ENCODE data around the gene XRCC2.
"Not testable (repeated sequence)": the region's sequence is repeated elsewhere in the genome, so short reads cannot be mapped to it uniquely, and the experiment has no call there.

XRCC2 gene

GRCh38 chr7:152664636-152665035, 11.3 kb downstream of the XRCC2 start:
- no peak for FAIRE-seq
- DNase-seq (ENCODE audit: low spot score): no peak

DNA sequence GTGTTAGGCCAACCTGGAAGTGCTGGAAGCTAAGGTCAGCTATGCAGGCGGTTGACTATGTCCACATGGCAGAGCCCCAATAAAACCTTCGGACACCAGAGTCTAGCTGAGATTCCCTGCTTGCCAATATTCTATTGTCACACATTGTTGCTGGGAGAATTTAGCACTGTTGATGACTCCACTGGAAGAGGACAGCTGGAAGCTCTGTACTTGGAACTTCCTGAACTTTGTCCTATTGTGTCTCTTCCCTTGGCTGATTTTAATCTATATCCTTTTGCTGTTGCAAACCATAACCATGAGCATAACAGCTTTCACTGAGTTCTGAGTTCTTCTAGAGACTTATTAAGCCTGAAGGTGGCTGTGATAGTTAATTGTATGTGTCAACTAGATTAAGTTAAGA, 12.0 kb downstream of the XRCC2 start:
- no peak for FAIRE-seq
- DNase-seq (ENCODE audit: low spot score): no peak

DNA sequence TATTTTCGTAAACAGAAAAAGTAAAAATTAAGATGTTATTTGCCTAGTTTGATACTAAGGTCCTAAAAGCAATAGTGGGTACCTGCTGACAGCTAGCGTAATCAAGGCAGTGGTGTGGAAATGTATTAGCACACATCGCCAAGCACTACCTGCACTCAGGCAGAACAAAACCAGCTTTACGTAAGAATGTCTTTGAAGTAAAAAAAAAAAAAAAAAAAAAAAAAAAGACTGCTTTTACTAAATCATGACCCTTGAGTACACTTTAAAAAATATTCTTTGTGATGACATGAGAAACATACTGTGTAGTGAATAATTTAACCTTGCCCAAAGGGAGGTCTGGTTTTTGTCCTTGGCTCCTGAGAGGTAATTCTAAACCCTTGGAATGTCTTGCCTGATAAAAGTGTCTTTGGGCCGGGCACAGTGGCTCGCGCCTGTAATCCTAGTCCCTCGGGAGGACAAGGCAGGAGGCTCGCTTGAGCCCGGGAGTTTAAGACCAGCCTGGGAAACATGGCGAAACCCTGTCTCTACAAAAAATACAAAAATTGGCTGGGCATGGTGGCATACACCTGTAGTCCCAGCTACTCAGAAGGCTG, 12.7 kb downstream of the XRCC2 start:
- DNase-seq (ENCODE audit: low spot score): no peak
- FAIRE-seq: no peak

- FAIRE-seq: no peak
Measured at GRCh38 chr7:152661479-152661878, 14.5 kb downstream of the XRCC2 start.

DNA sequence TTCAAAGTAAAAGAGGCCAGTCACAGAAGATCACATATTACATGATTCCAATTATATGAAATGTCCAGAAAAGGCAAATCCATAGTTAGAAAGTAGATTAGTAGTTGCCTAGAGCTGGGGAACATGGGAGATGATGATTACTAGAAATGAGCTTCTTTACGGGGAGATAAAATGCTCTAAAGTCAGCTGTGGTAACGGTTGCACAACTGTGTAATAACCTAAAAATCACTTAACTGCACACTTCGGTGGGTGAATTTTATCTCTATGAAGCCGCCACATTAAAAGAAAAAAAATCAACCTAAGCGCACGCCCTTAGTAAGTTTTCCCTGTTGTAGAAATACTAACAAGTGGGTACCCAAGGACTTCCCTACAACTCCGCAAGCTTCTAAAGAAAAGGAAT, 15.9 kb downstream of the XRCC2 start:
- no peak for DNase-seq (ENCODE audit: low spot score)
- no peak for FAIRE-seq

More at GRCh38 chr7:152661479-152661878, 14.5 kb downstream of the XRCC2 start:
- no peak for DNase-seq (ENCODE audit: low spot score)

DNA sequence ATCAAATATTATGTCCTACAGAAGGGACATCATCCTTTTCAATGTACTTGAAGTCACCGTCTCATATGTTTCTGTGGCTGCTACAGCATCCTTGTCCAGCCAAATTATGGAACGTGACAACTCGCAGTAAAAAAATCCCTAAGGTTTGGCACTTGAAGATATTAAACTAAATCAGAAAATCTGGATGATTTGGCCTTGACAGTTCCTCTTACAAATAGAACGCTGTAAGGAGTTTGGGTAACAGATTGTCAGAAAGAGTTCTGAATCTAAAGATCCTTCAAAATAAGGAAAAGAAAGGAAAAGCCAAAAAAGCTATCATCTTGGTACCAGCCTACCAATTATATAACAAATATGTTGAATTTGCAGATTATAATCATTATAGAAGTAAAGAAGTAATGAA, 21.0 kb downstream of the XRCC2 start:
- FAIRE-seq (no peak), DNase-seq (ENCODE audit: low spot score) (no peak)

GRCh38 chr7:152649220-152649619, 26.7 kb downstream of the XRCC2 start:
- FAIRE-seq (no peak), DNase-seq (ENCODE audit: low spot score) (no peak)

GRCh38 chr7:152647009-152647408, 28.9 kb downstream of the XRCC2 start:
- DNase-seq (ENCODE audit: low spot score) (no peak), FAIRE-seq (no peak)

DNA sequence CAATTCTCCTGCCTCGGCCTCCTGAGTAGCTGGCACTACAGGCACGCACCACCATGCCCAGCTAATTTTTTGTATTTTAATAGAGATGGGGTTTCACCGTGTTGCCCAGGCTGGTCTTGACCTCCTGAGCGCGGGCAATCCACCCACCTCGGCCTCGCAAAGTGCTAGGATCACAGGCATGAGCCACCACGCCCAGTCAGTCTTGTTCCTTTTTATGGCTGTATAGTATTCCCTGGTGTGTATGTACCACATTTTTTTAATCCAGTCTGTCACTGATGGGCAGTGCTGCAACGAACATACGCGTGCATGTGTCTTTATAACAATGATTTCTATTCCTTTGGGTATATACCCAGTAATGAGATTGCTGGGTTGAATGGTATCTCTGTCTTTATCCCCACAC, 29.4 kb downstream of the XRCC2 start:
- not testable (repeated sequence) for FAIRE-seq

DNA sequence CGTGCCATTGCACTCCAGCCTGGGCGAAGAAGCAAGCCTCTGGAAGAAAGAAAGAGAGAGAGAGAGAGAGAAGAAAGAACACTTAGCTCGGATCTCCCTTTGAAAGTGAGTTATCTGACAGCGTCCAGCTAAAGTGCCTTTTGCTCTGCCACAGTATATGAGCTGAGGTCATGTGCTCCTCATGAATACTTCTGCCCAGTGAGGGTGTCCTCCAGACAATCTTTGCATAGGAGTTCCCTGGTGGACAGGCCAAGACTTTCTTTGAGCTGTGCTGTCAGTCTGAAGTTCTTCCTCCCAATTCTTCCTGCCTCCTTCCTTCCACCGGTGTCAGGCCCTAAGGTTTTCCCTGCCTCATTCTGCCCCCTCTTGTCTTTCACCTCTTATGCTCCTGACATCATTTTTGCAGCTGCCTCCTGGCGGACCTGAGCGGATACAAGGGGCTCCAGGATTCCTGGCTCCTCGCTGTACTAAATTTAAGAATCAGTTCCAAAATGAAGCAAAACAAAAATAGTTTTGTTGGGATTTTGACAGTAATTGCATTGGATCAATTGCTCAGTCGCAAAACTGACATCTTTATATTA, 31.9 kb downstream of the XRCC2 start:
- FAIRE-seq: no peak

More for the DNA sequence above, 29.4 kb downstream of the XRCC2 start:
- DNase-seq (ENCODE audit: low spot score): not testable (repeated sequence)

GRCh38 chr7:152641384-152641783, 34.6 kb downstream of the XRCC2 start:
- FAIRE-seq (no peak), DNase-seq (ENCODE audit: low spot score) (no peak)

More for the DNA sequence above, 31.9 kb downstream of the XRCC2 start:
- no peak for DNase-seq (ENCODE audit: low spot score)

DNA sequence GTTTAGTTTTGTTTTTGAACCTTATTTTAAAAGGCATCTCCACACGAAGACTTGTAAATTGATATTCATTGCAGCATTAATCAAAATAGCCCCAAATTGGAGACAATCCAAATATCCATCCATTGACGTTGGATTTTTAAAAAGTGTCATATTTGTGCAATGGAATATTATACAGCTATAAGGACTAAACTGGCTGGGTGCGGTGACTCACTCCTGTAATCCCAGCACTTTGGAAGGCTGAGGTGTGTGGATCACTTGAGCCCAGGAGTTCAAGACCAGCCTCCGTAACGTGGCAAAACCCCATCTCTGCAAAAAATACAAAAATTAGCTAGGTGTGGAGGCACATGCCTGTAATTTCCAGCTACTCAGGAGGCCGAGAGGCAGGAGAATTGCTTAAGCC, 35.1 kb downstream of the XRCC2 start:
- DNase-seq (ENCODE audit: low spot score) (no peak), FAIRE-seq (no peak)

DNA sequence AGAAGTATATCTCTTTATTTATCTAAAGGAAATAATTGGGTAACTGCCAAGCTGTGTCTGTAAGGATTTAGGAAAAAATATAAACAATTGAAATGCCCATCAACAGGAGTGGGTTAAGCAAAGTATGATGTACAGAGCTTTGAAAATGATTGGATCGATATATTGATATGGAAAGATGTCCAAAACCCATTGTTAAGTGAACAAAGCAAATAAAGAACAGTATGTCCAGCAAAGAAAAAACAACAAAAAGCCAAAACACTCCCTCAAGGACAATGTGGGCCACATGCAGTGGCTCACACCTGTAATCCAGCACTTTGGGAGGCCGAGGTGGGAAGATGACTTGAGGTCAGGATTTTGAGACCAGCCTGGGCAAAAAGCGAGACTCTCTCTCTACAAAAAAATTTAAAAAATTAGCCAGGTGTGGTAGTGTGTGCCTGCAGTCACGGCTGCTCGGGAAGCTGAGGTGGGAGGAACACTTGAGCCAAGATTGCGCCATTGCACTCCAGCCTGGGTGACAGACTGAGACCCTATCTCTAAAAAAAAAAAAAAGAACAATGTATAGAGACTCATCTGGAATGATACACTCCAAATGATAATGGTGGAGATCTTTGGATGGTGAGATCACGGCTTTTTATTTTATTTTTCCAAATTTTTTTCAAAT, 37.9 kb downstream of the XRCC2 start:
- FAIRE-seq (no peak), DNase-seq (ENCODE audit: low spot score) (no peak)

DNA sequence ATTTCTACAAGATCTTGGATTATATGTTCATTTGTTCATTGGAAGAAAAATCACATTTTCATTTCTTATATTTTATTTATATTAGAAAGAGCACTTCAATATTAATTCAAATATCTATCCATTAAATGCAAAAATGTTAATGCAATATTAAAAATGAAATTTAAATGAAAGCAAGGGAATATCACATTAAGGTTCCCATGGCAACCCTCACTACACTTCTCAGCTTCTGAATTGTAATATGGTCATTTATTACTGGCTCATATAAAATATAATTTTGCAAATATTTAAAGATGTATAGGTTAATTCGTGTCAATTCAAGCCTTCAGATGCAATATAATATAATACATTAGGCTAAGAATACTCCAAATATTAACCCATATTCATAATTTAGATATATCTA, 38.8 kb downstream of the XRCC2 start:
- DNase-seq (ENCODE audit: low spot score) (no peak), FAIRE-seq (no peak)

GRCh38 chr7:152636441-152636840, 39.5 kb downstream of the XRCC2 start:
- no peak for FAIRE-seq
- DNase-seq (ENCODE audit: low spot score): no peak

DNA sequence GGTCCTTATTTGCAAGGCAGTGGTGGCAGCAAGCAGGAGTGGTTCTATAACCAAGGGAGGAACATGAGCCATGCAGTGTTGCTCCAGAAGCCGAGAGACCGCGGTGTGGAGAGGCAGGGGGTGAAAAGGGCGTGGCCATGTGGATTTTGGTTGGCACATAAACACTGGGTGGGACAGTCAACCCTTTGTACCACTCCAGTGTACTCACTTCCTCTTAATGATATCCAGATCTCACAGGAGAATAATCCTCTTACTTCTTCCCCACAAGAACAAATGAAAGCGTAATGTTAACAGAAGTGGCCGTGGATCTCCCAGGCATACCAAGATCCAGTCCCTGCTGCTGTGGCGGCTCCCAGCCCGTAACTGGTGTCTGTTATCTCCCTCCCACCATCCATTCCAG, 42.4 kb downstream of the XRCC2 start:
- DNase-seq (ENCODE audit: low spot score) (no peak), FAIRE-seq (no peak)

DNA sequence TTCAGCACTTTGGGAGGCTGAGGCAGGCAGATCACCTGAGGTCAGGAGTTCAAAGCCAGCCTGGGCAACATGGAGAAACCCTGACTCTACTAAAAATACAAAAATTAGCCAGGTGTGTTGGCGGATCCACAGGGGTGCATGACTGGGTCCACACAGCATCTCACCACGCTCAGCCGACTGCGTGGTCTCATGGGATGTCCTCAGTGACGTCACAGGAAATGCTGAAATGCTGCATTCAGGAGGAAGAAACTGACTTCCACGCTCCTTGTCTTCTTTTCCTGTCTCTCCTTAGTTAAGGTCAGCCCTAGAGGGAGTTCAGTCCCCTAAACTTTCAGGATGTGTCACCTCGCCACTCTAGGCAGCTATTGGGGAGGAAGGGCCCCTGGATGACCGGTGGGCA, 42.9 kb downstream of the XRCC2 start:
- DNase-seq (ENCODE audit: low spot score) (no peak), FAIRE-seq (no peak)

- not testable (repeated sequence) for FAIRE-seq; DNase-seq (ENCODE audit: low spot score)
Measured at GRCh38 chr7:152628772-152629171, 47.2 kb downstream of the XRCC2 start.

GRCh38 chr7:152624228-152624627, 51.7 kb downstream of the XRCC2 start:
- FAIRE-seq: no peak
- DNase-seq (ENCODE audit: low spot score): no peak

DNA sequence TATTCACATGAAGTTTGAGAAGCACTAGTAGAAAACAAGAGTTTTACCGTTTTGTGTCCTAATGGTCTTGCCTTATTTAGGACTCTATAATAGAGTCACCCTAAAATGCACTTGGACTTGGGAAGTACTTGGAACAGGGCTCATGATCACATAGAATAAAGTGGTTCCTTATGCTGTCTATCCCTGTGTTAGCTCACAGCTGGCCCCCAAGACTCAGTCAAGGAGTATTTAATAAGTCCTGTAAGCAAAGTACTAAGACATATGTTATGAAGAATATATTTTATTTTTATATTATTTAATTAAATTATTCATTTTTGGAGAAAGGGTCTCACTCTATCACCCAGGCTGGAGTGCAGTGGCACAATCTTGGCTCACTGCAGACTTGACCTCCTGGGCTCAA, 54.5 kb downstream of the XRCC2 start:
- FAIRE-seq (no peak), DNase-seq (ENCODE audit: low spot score) (no peak)

GRCh38 chr7:152619027-152619739, 56.8 kb downstream of the XRCC2 start:
- no peak for DNase-seq (ENCODE audit: low spot score)
- FAIRE-seq: no peak

DNA sequence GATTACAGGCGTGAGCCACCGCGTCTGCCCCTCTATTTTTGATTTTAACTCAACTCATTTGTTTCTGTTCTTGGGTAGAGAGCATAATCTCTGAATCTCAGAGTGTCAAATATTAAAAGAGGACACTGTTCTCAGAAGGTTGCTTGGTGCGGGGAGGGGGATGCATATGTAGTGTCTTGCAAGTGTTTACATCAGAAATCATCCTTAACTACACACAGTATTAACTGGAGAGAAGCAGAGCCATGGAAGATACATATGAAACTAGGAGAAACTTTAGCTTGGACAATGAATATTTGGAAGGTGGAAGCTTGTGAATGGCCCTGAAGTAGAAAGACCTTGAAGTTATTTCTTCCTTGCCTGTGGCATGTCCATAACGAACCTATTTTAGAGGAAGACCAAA, 57.5 kb downstream of the XRCC2 start:
- DNase-seq (ENCODE audit: low spot score) (no peak), FAIRE-seq (no peak)

All from urothelium cell line (cell line).